NB4 (cell line): ENCODE data around the gene OOSP4A.

Experiments used
- DNase-seq: peaks from one replicate; pipeline ENCODE4 v3.0.0; 2010; ENCODE audit warnings: low read depth
- H3K4me3 ChIP-seq: one replicate; pipeline ENCODE4 v1.5.1; 2011; ENCODE audit warnings: mild to moderate bottlenecking, low read depth, low read length, moderate library complexity
- CTCF ChIP-seq: IDR thresholded peaks from one replicate; pipeline ENCODE4 v1.5.1; 2012; ENCODE audit warnings: low read depth, low read length
- MAX ChIP-seq: IDR thresholded peaks from 2 replicates; pipeline ENCODE4 v1.6.1; 2011; ENCODE audit warnings: low read depth, low read length
- MYC ChIP-seq: IDR thresholded peaks from 2 replicates; pipeline ENCODE4 v1.6.1; 2011; ENCODE audit warnings: low read depth, low read length
- POLR2A ChIP-seq: IDR thresholded peaks from 2 replicates; pipeline ENCODE4 v1.6.1; 2011; ENCODE audit warnings: mild to moderate bottlenecking; ENCODE audit not compliant: insufficient read length; ENCODE audit errors: extremely low read depth

The OOSP4A gene

GRCh38 chr11:59938718-59939117, 25.1 kb upstream of the OOSP4A start:
- TF ChIP-seq MYC (no peak), CTCF (no peak), MAX (no peak), POLR2A (no peak)
- H3K4me3 ChIP-seq, result no peak overlapping the region
- DNase-seq, result no peak

GRCh38 chr11:59939482-59939881, 24.4 kb upstream of the OOSP4A start:
- DNase-seq, result no peak
- no peak for TF ChIP-seq MAX
- no peak overlapping the region for H3K4me3 ChIP-seq

GRCh38 chr11:59941091-59941490, 22.7 kb upstream of the OOSP4A start:
- TF ChIP-seq POLR2A, result no peak
- no peak for TF ChIP-seq CTCF
- TF ChIP-seq MYC, result no peak
- TF ChIP-seq MAX, result no peak
- no peak overlapping the region for H3K4me3 ChIP-seq
- DNase-seq, result no peak

DNA sequence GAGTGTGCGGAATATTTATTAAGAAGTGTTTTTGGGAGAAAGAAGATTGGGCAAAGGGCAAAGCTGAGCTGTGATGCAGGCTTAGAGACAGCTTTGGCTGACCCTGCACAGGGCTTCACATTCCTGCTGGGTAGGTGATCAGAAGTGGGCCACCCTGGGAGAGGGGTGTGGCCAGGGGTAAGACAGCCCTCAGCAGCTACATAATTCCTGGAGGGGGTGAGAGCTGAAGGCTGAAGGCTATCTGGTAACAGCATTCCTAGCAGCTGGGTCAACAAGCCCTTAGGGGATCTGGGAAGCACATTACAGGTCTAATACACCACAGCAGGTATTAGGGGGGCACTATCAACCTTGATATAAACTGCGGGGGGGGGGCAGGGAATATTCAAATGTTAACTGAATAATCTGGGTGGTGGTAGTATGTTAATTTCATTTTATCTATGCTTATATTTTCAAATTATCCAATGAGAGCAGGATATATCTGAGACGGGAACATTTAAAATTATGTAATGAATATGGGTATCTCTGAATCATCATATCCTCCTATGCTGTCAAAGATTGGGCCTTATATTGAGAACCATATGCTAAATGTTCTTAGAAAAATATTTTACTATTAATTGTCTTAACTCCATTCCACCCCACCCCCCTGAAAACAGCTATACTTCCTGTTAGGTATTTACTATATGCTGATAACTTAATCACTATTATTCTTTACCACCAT, 19.7 kb upstream of the OOSP4A start:
- H3K4me3 ChIP-seq, result no peak overlapping the region
- DNase-seq, result no peak
- TF ChIP-seq CTCF, result no peak
- TF ChIP-seq MAX, result no peak
- TF ChIP-seq POLR2A, result no peak
- TF ChIP-seq MYC, result no peak

DNA sequence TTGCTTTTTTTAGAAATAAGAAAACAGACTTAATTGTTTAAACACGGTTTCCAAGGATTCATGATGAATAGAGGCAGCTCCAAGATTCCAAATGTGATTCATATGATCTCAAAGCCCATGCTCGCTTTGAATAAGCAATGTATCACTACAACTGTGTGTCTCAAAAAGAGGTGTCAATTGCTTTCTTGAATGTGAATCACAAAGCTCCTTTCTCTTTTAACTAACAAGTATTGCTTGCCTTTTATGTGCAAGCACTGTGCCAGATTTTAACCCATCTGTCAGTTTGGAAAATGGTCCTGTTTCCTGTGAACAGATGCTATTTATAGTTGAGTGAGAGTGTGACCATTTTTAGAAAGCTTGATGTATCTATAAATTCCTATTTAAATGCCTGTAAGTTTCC, 19.1 kb upstream of the OOSP4A start:
- H3K4me3 ChIP-seq, result no peak overlapping the region
- TF ChIP-seq MYC (no peak), CTCF (no peak), POLR2A (no peak), MAX (no peak)
- no peak for DNase-seq

DNA sequence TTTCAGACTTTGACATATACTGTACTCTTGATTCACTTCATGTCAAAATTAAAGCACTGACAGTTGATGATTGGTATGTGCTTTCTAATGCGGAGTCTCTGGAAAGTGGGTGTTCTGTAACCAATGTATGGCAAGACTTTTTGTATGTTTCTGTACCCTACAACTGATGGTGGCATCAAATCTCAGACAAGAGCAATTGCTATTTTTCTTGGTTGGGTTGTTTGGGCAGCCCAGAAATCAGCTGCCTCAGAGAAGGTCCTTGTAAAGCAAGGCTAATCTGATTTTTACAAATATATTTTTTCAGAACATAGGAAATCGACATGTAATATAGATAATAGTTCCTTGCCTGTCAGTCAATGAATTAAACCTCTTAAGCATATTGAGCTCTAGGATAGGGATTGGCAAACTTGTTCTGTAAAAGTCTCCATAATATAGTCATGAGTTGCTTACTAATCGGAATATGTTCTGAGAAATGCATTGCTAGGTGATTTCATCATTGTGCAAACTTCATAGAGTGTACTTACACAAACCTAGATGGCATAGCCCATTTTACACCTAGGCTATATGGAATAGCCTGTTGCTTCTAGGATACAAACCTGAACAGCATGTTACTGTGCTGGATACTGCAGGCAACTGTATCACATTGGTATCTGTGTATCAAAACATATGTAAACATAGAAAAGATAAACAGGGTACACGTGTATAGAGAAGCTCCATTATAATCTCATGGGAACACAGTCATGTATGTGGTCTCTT, 10.2 kb upstream of the OOSP4A start:
- no peak overlapping the region for H3K4me3 ChIP-seq
- no peak for TF ChIP-seq CTCF
- no peak for TF ChIP-seq MAX
- TF ChIP-seq POLR2A, result no peak
- TF ChIP-seq MYC, result no peak
- DNase-seq, result no peak
